ENCODE measurements around the gene SNTB2. TPM values are rescaled to one million over a fixed set of nuclear protein-coding genes. Genes with fewer than 3 reads are reported as not detected.

SNTB2 gene
- total and polyA plus RNA-seq, 9 of the 15 experiments (the other 6 are each of a cell fraction or from before 2014, with no cell fraction given), result 1.2 to 13.7 (median 5.7) TPM

GRCh38 chr16:69244336-69244735 lies 57.4 kb downstream of the SNTB2 start:
- ChIA-PET POLR2A (interaction anchor here (0.6 to 1.5 kb wide), 3 partner anchors 14 to 724 kb away, joined by 3 to 4 read pairs (median 3); no protein-coding TSS in a partner anchor), CTCF (ENCODE audit: low intra/inter-chr PET ratio) (no interaction called here)
- peaks cover 3% of the 10 kb centered on the region; the same call in 1 of the 3 replicates for H3K36me3 ChIP-seq (ENCODE audit: control insufficient read depth, insufficient read depth, low read length)
- in situ Hi-C loops (cut with MboI) (no loop called here), intact Hi-C loops (cut with micrococcal nuclease) (no loop called here)
- H3K27ac ChIP-seq (ENCODE audit: extremely low read depth, low read depth, low read length), result no peak overlapping the region
- H3K79me2 ChIP-seq (ENCODE audit: control insufficient read depth, insufficient read depth, low read length), result no peaks in the 10 kb centered on the region
- BruUV-seq (replicated peaks), result no TSS peak
- H3K9me3 ChIP-seq (replicated peaks; ENCODE audit: control insufficient read depth, insufficient read depth, low read depth, low read length), result no peaks in the 10 kb centered on the region
- no peaks in the 10 kb centered on the region for H3K4me1 ChIP-seq (replicated peaks in 1 of 2; ENCODE audit: control insufficient read depth in 2 of 2, insufficient read depth in 2 of 2, low read length in 2 of 2)
- no peaks in the 10 kb centered on the region for H3K27me3 ChIP-seq (ENCODE audit: control insufficient read depth in 2 of 2, insufficient read depth in 2 of 2, low read length in 2 of 2)
- no peak for TF ChIP-seq DLX4 (CRISPR knock-in tag; IDR thresholded peaks at IDR 0.05)
- no peak for TF ChIP-seq NR0B1 (IDR thresholded peaks at IDR 0.05; ENCODE audit: partially characterized antibody)
- no peak for TF ChIP-seq ZNF134 (CRISPR knock-in tag; conservative IDR thresholded peaks at IDR 0.05)
- TF ChIP-seq ZNF280B (CRISPR knock-in tag; IDR thresholded peaks at IDR 0.05), result no peak
- ATAC-seq, result no peak
- DNase-seq (ENCODE audit: extremely low read depth in 1 of 4, low spot score in 3 of 4), result no peak
- no peak overlapping the region for H2AFZ ChIP-seq (ENCODE audit: low read depth, low read length)
- no peak overlapping the region for H3K9ac ChIP-seq (ENCODE audit: insufficient read depth in 1 of 2, low read depth in 2 of 2, low read length in 2 of 2)
- 8% methylated on average over 1 of the region's 1 CpG for WGBS (ENCODE audit: insufficient coverage, low coverage, missing lambda C conversion rate)
- no peak for FAIRE-seq
- no peak overlapping the region for H3K4me2 ChIP-seq (ENCODE audit: insufficient read depth, low read length)
- no peaks in the 10 kb centered on the region for H3K9me1 ChIP-seq (ENCODE audit: control insufficient read depth, insufficient read depth, low read length)
- H3K4me3 ChIP-seq, result no peak overlapping the region
- no peaks in the 10 kb centered on the region for H4K20me1 ChIP-seq (replicated peaks; ENCODE audit: control insufficient read depth, insufficient read depth, low read length)

All from K562 (cell line).